Measurements from ENCODE around the gene PPFIBP1. TPM values are rescaled to one million over a fixed set of nuclear protein-coding genes. Genes with fewer than 3 reads are reported as not detected.
A peak's percentile ranks its signal among the peaks of the same experiment; 100 is the strongest.

The PPFIBP1 gene
- total and polyA plus RNA-seq, 2 experiments from 2014 or later: 23.9 to 38.6 TPM

DNA sequence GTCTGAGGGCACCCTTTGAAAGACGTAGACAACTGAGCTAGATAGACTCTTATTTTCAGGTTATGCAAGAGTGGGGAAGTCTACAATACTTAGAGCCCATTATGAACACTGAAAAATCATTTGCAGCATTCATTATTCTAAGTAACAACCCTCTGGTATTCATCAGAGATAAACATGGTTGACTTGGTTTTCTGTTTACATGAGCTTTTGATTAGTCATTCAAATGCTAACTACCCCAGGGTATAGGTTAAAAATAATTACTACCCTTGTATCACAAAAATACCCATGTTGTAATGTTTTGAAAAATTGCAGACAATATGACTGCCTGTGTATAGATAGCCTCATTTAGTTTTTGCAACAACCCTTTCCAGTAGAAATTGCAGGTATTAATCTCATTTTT lies 78.5 kb downstream of the PPFIBP1 start:
- no peak for TF ChIP-seq EZH2 (IDR thresholded peaks at IDR 0.05; ENCODE audit: borderline replicate concordance)
- TF ChIP-seq, protein P1, sequence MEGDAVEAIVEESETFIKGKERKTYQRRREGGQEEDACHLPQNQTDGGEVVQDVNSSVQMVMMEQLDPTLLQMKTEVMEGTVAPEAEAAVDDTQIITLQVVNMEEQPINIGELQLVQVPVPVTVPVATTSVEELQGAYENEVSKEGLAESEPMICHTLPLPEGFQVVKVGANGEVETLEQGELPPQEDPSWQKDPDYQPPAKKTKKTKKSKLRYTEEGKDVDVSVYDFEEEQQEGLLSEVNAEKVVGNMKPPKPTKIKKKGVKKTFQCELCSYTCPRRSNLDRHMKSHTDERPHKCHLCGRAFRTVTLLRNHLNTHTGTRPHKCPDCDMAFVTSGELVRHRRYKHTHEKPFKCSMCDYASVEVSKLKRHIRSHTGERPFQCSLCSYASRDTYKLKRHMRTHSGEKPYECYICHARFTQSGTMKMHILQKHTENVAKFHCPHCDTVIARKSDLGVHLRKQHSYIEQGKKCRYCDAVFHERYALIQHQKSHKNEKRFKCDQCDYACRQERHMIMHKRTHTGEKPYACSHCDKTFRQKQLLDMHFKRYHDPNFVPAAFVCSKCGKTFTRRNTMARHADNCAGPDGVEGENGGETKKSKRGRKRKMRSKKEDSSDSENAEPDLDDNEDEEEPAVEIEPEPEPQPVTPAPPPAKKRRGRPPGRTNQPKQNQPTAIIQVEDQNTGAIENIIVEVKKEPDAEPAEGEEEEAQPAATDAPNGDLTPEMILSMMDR (IDR thresholded peaks at IDR 0.05; ENCODE audit: poor library complexity): no peak
- TF ChIP-seq EZH2phosphoT487 (IDR thresholded peaks at IDR 0.05; ENCODE audit: low read depth, severe bottlenecking, unreplicated experiment): no peak
- peaks cover 53% of the 10 kb centered on the region for H3K79me2 ChIP-seq
- H3K4me2 ChIP-seq: no peak overlapping the region
- no peak for DNase-seq (ENCODE audit: low spot score)
- no peaks in the 10 kb centered on the region for H4K20me1 ChIP-seq (ENCODE audit: insufficient read depth, poor library complexity, severe bottlenecking)
- WGBS (ENCODE audit: low lambda C conversion rate, missing lambda C conversion rate): 85% methylated on average over 1 of the region's 1 CpG
- H3K9me3 ChIP-seq (ENCODE audit: low read depth): no peaks in the 10 kb centered on the region
- H3K36me3 ChIP-seq (replicated peaks; ENCODE audit: insufficient read depth, low read depth): peaks cover 3% of the 10 kb centered on the region
- H3K27ac ChIP-seq: no peak overlapping the region
- H3K4me1 ChIP-seq (ENCODE audit: insufficient read depth): peaks cover 4% of the 10 kb centered on the region
- no peaks in the 10 kb centered on the region for H3K27me3 ChIP-seq
- H3K4me3 ChIP-seq: no peak overlapping the region
- H3K9me2 ChIP-seq (replicated peaks; ENCODE audit: insufficient read depth): no peaks in the 10 kb centered on the region
- no peak overlapping the region for H2AFZ ChIP-seq

DNA sequence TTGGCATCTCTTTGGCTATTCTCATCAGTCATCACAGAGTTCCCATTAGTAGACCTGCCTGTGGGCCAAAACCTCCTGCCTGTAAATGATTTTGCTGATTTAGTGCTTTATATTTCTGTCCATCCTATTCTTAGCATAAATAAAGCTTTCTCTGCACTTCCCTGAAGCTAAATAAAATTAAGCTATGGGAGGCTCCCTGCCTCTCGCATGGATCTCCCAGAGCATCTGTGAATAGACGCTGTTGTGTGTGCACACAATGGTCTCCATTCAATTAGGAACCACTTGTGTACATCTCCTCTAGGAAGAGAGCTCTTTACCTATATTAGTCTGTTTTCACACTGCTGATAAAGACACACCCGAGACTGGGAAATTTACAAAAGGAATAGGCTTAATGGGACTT lies 80.4 kb downstream of the PPFIBP1 start:
- Histone ChIP-seq H3K4me2 (no peak overlapping the region), H3K79me2 (peaks cover 50% of the 10 kb centered on the region), H3K27ac (no peak overlapping the region), H2AFZ (no peak overlapping the region), H3K9me2 (replicated peaks; ENCODE audit: insufficient read depth) (no peaks in the 10 kb centered on the region), H3K27me3 (no peaks in the 10 kb centered on the region), H3K36me3 (replicated peaks; ENCODE audit: insufficient read depth, low read depth) (peaks cover 3% of the 10 kb centered on the region), H4K20me1 (ENCODE audit: insufficient read depth, poor library complexity, severe bottlenecking) (no peaks in the 10 kb centered on the region), H3K4me3 (no peak overlapping the region), H3K9me3 (ENCODE audit: low read depth) (no peaks in the 10 kb centered on the region), H3K4me1 (ENCODE audit: insufficient read depth) (peaks cover 8% of the 10 kb centered on the region)
- WGBS (ENCODE audit: low lambda C conversion rate, missing lambda C conversion rate): 94% methylated on average over 3 of the region's 3 CpGs
- no peak for DNase-seq (ENCODE audit: low spot score)
- TF ChIP-seq EZH2phosphoT487 (IDR thresholded peaks at IDR 0.05; ENCODE audit: low read depth, severe bottlenecking, unreplicated experiment): no peak
- TF ChIP-seq, protein P1 (IDR thresholded peaks at IDR 0.05; ENCODE audit: poor library complexity): no peak
- TF ChIP-seq EZH2 (IDR thresholded peaks at IDR 0.05; ENCODE audit: borderline replicate concordance): no peak

DNA sequence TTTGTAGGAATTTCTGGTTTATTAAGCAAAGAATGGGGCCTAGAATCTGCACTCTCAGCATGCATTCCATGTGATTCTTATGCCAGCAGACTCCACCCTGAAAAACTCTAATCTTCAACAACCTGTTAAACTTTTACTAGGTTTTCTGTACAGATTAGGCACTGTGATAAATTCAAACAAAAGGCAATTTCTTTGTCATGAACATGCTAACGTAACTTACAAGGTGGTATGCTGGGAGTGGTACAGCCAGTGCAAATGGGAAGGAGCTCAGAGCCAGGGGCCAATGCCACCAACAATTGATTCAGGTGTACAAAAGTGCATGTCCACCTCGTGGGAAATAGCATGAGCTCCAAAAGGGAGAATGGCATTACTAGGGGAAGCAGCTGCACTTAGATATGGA lies 83.0 kb downstream of the PPFIBP1 start:
- no peak for DNase-seq (ENCODE audit: low spot score)

More for the DNA sequence above, 83.0 kb downstream of the PPFIBP1 start:
- H3K27me3 ChIP-seq: no peaks in the 10 kb centered on the region
- H2AFZ ChIP-seq: no peak overlapping the region
- H3K4me1 ChIP-seq (ENCODE audit: insufficient read depth): peaks cover 21% of the 10 kb centered on the region
- H3K27ac ChIP-seq: peak overlapping the region; percentile 27
- H4K20me1 ChIP-seq (ENCODE audit: insufficient read depth, poor library complexity, severe bottlenecking): no peaks in the 10 kb centered on the region
- WGBS (ENCODE audit: low lambda C conversion rate, missing lambda C conversion rate): 28% methylated on average over 2 of the region's 2 CpGs
- H3K4me3 ChIP-seq: no peak overlapping the region
- no peaks in the 10 kb centered on the region for H3K9me2 ChIP-seq (replicated peaks; ENCODE audit: insufficient read depth)
- H3K79me2 ChIP-seq: peaks cover 61% of the 10 kb centered on the region
- TF ChIP-seq, protein P1 (IDR thresholded peaks at IDR 0.05; ENCODE audit: poor library complexity): no peak
- TF ChIP-seq EZH2phosphoT487 (IDR thresholded peaks at IDR 0.05; ENCODE audit: low read depth, severe bottlenecking, unreplicated experiment) (no peak), EZH2 (IDR thresholded peaks at IDR 0.05; ENCODE audit: borderline replicate concordance) (no peak)
- no peak overlapping the region for H3K4me2 ChIP-seq
- H3K36me3 ChIP-seq (replicated peaks; ENCODE audit: insufficient read depth, low read depth): peaks cover 3% of the 10 kb centered on the region
- no peaks in the 10 kb centered on the region for H3K9me3 ChIP-seq (ENCODE audit: low read depth)

Measured in hepatocyte (in vitro differentiated cells).